Fibroblast of villous mesenchyme (primary cell): ENCODE data around the gene CAMK2G. TPM values are rescaled to one million over a fixed set of nuclear protein-coding genes. Genes with fewer than 3 reads are reported as not detected.

Experiments
- DNase-seq: peaks from one replicate; pipeline ENCODE4 v3.0.0-alpha.2; 2010; ENCODE audit warnings: low read depth
- H3K4me3 ChIP-seq: 2 replicates; pipeline ENCODE4 v1.5.1; 2011; ENCODE audit warnings: low read depth, mild to moderate bottlenecking, low read length
- total RNA-seq: library from RNA; depleted of rRNA; stranded (reverse); fragments of >200 nt; gene quantifications from 2 replicates; pipeline ENCODE4 v1.2.3, GENCODE V29; 2012
- TF ChIP-seq, protein P1 (sequence below): IDR thresholded peaks from 2 replicates; pipeline ENCODE4 v1.5.1; 2012; ENCODE audit warnings: low read depth, mild to moderate bottlenecking, low read length; ENCODE audit not compliant: insufficient read depth

The CAMK2G gene
- total RNA-seq, 1 donor, result 36.7 TPM

- TF ChIP-seq, protein P1, sequence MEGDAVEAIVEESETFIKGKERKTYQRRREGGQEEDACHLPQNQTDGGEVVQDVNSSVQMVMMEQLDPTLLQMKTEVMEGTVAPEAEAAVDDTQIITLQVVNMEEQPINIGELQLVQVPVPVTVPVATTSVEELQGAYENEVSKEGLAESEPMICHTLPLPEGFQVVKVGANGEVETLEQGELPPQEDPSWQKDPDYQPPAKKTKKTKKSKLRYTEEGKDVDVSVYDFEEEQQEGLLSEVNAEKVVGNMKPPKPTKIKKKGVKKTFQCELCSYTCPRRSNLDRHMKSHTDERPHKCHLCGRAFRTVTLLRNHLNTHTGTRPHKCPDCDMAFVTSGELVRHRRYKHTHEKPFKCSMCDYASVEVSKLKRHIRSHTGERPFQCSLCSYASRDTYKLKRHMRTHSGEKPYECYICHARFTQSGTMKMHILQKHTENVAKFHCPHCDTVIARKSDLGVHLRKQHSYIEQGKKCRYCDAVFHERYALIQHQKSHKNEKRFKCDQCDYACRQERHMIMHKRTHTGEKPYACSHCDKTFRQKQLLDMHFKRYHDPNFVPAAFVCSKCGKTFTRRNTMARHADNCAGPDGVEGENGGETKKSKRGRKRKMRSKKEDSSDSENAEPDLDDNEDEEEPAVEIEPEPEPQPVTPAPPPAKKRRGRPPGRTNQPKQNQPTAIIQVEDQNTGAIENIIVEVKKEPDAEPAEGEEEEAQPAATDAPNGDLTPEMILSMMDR, result peak; percentile 12
- H3K4me3 ChIP-seq, result no peak overlapping the region
- DNase-seq, result peak; percentile 83
Observed at GRCh38 chr10:73887294-73888039, 13.1 kb upstream of the CAMK2G start.

DNA sequence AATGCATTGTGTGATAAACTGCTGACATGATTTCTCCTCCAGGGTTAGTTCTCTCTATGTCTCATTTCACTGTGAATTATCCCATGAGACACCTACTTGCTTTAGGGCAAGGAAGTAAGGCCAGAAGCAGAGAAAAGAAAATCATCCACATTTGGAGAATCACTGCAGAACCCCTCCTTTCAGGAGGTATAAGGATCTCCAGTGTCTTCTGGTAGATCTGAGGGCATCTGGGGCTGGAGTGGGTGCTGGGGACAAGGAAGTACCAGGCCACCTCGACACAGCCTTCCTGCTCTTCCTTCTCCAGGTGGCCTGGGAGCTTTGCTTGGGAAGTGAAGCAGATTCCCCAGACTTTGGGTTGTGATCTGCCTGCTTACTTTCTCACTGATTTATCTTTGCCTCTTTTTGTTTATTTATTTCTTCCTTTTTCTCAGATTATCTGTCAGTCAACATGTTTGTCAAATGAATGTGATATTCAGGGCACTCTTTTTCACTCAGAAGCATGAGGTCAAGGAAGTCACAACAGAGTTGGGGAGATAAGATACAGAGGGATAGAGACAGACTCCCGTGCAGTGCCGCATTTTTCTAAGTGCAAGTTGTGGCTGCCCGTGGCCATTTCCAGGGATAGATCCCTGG lies 12.4 kb upstream of the CAMK2G start:
- H3K4me3 ChIP-seq, result no peak overlapping the region
- TF ChIP-seq, protein P1, result no peak
- no peak for DNase-seq

DNA sequence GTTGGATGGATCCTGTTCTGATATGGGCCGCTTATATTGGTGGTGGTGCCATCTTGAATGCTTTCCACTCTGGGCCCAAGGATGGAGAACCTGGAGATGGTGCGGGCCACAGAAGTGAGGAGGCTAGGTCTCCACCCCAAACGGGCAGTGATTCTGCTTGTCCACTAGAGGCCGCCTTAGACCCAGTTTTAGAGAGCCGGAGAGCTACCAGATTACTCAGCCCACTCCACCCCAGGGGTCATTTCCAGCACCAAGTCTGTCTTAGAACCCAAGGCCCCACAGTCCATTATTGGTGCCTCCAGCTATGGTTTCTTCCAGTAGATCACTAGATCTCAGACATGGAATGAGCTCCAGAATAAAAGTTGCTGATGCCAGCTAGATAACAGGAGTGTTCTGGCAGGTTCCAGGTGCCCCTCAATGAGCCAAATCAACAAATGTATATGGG lies 11.8 kb upstream of the CAMK2G start:
- peak; percentile 84 for DNase-seq

DNA sequence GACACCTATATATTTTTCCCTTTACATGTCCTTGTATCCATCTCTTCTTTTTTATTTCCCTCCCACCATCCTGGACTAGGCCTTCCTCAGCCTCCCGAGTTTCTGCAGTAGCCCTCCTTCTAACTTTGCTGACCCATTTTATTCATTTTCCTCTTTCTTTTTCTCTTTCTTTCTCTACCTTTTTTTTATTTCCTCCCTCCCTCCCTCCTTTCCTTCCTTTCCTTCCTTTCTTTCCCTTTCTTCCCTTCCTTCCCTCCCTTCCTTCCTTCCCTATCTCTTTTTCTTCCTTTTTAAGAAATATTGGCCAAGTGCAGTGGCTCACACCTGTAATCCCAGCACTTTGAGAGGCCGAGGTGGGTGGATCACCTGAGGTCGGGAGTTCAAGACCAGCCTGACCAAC lies 9.7 kb upstream of the CAMK2G start:
- no peak overlapping the region for H3K4me3 ChIP-seq
- TF ChIP-seq, protein P1, result no peak

More for the DNA sequence above, 11.8 kb upstream of the CAMK2G start:
- TF ChIP-seq, protein P1, result peak; percentile 82
- H3K4me3 ChIP-seq, result no peak overlapping the region

DNA sequence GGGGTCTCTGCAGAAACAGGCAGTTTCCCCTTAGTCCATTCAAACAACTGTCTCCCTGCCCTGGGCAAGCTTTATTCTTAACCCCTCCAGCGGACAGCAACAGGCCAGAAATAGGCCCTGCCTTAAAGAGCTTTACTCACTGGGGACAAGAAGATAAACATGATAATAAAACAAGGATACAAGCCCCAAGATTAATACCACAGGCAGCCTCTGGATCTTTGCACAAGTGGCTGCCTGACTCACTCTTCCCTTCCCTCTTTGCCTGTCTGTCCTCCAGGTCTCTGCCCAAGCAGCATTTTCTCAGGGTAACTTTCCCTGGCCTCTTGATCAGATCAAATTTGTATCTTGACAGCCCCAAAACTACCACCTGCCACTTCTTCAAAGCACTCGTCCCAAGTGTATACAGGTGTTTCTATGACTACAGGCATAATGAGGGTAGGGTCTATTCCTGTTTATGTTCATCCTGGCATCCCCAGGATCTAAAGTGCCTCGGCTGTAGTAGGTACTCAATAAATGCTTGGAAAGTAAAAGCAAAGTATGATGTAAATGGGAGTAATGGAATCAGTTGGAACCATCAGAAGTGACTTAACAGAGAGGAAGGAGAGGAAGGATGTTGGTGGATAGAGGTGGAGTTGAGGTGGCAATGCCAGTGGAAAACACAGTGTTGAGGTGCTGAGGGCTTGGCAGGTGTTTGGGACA lies 7.0 kb upstream of the CAMK2G start:
- DNase-seq, result no peak
- TF ChIP-seq, protein P1, result no peak
- H3K4me3 ChIP-seq, result no peak overlapping the region

More for the DNA sequence above, 9.7 kb upstream of the CAMK2G start:
- DNase-seq, result no peak

- TF ChIP-seq, protein P1, result peak; percentile 93
- peak; percentile 84 for DNase-seq
- no peak overlapping the region for H3K4me3 ChIP-seq
Observed at GRCh38 chr10:73879296-73880173, 5.2 kb upstream of the CAMK2G start.
